ENCODE data around the gene SPOCK2.
"Not testable (repeated sequence)": the region's sequence is repeated elsewhere in the genome, so short reads cannot be mapped to it uniquely, and the experiment has no call there.

The SPOCK2 gene, protein sequence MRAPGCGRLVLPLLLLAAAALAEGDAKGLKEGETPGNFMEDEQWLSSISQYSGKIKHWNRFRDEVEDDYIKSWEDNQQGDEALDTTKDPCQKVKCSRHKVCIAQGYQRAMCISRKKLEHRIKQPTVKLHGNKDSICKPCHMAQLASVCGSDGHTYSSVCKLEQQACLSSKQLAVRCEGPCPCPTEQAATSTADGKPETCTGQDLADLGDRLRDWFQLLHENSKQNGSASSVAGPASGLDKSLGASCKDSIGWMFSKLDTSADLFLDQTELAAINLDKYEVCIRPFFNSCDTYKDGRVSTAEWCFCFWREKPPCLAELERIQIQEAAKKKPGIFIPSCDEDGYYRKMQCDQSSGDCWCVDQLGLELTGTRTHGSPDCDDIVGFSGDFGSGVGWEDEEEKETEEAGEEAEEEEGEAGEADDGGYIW

DNA sequence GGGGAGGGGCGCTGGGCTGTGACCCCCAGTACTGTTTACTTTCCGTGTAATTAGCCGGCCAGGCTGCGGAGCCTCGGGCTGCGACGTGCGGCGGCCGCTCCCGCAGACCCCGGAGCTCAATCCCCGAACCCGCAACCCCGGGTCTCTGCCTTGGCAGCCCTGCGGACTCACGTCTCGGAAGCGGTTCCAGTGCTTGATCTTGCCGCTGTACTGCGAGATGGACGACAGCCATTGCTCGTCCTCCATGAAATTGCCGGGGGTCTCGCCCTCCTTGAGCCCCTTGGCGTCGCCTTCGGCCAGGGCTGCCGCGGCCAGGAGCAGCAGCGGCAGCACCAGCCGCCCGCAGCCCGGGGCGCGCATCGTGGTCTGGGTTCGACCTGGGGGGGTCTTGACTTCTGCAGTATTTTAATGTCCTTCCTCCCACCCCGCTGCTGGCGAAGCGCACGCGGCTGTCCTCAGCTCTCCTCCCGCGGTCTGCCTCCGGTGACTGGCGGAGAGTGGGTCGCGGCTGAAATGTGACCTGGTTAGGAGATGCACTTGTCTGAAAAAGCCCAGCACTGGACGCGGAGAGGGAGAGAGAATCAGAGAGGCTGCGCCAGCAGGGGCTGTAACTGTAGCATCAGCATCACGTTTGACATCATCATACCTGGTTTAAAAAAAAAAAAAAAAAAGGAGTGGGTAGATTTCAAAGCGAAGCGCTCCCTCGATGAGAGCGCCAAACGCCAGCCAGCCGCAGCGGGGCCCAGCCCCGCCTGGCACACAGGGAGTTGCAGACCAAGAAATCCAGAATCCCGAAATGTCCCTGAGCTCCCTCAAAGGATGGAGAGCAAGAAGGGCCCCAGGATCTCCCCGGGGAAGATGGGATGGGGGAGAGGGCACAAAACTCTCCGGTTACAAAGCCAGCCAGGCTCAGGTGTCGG is at the start of gene SPOCK2:
Gene SPOCK2, minus strand, starts transcription at position 583 of the 920 bp plus-strand sequence. Its CDS starts 223 bp downstream, at position 360.
- DNase-seq: no peak

DNA sequence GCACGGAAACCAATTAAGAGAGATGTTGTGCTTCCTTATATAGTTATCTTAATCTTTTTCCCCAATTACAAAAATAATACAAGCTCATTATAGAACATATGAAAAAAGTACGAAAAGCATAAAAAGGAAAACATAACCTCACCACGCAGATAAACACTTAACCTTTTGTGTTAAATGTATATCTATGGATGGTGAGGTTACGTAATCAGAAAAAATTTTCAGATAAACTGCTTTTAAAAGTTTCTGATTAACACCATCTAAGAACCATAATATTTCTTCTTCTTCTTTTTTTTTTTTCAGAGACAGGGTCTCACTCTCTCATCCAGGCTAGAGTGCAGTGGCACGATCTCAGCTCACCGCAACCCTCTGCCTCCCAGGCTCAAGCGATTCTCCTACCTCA is 49.2 kb upstream of the SPOCK2 start:
- DNase-seq: no peak

DNA sequence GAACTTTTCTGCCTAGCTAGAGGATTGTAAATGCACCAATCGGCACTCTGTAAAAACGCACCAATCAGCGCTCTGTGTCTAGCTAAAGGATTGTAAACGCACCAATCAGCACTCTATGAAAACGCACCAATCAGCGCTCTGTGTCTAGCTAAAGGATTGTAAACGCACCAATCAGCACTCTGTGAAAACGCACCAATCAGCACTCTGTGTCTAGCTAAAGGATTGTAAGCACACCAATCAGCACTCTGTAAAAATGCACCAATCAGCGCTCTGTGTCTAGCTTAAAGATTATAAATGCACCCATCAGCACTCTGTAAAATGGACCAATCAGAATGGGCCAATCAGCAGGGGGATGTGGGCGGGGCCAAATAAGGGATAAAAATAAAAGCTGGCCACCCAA is 47.9 kb upstream of the SPOCK2 start:
- DNase-seq: not testable (repeated sequence)

DNA sequence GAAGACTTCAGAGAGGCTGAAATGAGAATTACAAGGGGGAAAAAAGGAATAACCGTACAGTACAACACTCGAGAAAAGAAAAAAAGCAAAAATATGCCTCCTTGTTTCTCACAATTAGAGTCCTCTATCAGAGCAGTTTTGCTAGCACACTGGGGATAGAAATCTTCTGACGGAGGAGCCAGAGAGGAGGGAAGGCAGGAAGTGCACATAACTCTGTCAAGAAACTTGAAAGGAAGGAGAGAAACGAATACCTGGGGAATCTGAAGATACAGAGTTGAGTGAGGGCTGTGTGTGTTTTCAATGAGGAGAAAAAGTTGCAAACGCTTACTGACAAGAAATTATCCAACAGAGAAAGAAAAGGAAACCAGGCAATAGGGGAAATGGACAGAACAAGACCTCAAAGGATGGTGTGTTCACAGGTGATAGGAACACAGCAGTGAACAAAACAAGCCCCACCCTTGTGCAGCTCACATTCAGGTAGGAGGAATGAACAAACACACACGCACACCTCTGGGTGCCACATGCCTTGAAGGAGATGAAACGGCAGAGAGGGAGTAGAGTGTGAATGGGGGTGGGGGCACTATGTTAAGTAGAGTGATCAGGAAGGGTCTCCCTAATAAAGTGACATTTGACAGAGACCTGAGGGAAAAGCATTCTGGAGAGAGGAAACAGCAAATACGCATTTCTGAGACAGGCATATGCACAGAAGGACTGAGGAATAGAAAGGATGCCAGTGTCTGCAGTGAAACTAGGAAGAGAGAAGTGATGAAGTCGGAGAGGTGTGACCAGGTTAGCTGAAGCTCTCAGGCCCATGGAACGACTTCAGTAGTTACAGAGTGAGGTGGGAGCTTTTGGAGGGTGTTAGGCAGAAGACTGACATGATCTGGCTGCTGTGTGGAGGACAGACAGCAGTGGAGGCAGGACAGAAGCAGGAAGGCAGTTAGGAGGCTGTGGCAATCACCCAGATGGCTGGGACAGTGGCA is 46.7 kb upstream of the SPOCK2 start:
- no peak for DNase-seq

DNA sequence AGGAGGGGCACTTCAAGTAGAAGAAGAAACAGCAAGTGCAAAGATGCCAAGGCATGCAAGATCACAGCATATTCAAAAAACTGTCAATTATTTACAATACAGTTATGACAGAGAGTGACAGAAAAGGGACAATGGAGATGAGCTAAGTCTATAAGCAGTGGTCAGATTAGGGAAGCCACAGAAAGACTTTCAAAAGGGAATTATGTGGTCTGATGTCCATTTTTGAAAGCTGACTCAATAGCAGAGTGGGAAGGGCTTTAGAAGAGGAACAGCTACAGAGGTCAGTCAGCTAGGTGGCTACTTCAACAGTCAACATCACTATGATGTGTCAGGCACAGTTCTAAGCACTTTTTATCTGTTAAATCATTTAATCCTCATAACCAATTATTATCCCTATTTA is 45.2 kb upstream of the SPOCK2 start:
- DNase-seq: no peak

DNA sequence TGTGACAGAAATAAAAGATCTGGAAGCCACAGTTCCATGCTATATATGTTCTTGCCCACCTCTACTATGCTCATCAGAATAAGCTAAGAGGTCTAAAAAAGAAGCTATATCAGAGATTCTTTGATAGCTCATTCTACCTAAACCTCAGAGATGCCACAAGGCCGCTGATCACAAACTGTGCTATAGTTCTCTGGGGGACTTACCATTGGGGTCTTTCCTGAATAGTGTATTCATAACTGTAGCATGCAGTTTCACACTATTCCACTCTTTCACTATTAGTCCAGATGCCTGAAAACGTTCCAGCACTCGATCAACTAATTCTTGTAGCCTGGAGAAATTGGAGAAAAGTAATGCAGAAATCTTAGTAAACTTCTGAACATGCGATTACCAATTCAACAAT is 44.5 kb upstream of the SPOCK2 start:
- DNase-seq: no peak

DNA sequence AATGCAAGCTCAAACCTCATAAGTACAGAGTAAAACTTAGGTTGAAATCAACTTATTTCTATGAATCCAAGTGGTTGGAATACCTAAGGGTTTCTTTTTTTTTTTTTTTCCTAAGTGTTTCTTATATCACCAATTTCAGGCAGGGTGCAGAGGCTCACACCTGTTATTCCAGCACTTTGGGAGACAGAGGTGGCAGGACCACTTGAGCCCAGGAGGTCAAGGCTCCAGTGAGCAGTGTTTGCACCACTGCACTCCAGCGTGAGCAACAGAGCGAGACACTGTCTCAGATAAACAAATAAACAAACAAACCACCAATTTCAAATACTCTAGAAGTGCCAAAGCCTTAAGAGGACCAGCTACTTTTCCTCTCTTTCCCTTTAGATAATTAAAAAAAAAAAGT is 39.2 kb upstream of the SPOCK2 start:
- no peak for DNase-seq

DNA sequence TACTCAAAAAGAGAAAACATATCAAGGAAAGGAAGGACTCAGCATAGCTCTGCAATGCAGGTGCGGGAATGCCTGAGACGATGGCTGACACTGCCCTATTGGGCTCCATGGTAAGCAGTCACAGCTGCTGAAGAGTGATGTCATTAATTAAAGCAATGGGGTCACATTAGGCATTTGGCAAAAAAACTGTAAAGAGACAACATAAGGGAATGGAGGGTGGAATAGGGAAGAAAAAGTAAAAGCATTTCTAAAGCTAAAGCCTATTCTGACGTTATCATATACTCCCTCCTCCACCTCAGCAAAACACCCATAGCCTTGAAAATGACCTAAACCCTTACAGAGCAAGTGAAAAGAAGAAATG is 38.5 kb upstream of the SPOCK2 start:
- DNase-seq: no peak

DNA sequence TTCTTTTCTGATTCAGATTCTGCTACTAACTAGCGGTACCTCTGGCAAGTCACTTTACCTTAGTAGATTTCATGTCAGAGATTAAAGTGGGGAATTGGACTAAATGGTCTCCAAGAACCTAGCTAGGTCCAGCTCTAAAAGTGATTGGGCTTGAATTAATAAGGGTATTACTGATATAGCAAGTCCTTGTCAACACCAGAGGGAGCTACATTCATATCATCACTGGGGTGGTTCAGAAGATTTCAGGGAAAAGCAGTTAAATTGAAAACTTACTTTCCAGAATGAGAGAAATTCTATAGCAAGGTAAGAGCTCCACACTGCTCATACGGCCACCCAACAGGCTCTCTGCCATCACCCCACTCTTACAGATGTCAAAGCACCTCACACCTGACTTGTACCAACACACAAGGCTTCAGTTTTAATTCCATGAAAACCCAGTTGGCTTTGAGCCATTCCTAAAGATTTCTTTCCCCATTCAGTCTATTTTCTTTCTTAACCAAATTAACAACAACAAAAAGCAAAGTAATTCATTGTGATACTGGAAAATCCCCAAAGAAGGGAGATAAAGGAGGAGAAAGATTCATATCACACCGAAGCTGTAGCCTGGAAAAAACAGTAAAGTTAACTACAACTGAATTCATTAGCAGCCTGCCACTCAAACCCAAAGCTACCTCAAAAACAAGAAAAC is 38.0 kb upstream of the SPOCK2 start:
- DNase-seq: peak; percentile 60 to 78

DNA sequence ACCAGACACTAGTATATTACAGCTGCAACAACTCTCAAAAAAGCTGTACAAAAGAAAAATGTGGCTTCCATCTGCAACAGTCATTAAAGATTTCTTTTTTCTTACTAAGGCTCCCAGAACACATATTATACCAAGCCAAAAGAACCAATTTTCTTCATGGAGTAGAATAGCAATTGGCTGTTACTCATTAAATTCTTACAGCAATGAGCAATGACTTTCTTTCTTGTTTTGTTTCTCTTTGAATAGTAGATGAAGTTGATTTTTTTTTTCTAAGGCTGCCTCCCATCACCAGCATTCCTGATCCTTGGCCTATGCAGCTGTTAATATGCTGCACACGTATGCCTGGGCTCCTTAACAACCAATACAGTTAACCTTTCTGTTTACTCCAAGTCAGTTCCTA is 36.6 kb upstream of the SPOCK2 start:
- DNase-seq: no peak

DNA sequence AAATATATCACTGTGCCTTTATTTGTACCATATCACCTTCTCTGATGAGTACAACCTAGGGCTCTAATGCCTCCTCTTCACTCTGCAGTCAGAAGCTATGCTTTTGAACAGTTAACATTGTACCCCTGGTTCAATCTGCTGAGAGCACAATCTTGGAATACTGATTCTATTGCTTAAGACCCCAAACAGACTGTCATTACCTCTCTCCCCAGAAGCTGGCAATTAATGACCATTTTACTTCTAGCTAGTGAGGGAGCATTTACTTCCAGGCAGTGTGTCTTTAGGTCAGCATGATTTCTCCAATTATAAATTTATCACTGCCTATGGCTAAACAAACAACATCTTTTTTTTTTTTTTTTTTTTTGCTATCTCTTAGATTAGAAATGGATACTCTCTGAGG is 36.0 kb upstream of the SPOCK2 start:
- no peak for DNase-seq

DNA sequence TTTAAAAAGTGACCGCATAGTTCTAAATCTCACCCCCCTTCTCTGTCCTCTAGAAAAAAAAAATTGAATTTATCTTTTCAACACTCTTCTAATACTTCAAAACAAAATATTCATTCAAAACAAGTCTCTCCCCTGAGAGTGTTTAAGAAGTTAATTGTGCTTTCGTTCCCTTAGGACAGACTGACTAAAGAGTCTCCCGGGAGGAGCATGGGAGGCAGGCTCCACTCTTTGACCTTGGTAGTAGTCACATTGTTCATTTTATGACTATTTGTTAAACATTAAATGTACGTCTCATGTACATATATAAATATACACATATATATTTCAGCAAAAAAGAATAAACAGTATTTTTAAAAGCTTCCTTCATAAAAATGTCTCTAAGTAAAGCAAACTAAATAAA is 35.3 kb upstream of the SPOCK2 start:
- no peak for DNase-seq

DNA sequence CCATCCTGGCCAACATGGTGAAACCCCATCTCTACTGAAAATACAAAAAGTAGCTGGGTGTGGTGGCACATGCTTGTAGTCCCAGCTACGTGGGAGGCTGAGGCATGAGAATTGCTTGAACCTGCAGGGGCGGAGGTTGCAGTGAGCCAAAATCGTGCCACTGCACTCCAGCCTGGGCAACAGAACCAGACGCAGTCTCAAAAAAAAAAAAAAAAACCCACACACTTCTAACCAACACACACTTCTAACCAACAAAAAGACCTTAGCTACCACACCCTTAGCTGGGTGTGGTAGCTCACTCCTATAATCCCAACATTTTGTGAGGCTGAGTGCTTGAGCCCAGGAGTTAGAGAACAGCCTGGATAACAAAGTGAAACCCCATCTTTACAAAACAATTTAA is 33.9 kb upstream of the SPOCK2 start:
- no peak for DNase-seq

DNA sequence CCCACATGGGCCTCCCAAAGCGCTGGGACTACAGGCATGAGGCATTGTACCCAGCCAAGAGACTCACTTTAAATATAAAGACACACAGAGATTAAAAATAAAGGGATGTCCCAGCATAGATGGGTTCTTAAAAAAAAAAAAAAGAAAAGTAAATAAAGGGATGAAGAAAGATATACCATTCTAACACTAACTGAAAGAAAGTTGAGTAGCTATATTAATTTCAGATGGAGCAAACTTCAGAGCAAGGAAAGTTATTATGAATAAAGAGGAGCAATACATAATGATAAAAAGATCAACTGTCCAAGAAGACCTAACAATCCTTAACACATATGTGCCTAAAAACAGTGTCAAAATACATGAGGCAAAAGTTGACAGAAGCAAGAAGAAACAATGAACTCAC is 33.0 kb upstream of the SPOCK2 start:
- DNase-seq: no peak

DNA sequence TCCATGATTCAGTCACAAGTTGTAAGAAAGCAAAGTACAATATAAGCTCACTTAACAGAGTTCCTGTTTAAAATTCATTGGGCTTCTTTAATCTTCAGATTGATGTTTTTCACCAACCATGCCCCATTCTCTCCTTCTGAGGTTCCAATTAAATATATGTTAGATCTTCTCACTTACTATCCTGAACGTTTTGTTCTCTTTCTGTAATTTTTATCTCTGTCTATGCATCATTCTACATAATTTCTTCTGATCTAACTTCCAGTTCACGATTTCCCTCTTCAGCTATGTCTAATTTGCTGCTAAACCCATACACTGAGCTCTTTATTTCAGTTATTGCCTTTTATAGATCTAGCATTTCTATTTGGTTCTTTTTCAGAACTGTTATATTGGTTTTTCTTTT is 28.0 kb upstream of the SPOCK2 start:
- DNase-seq: no peak

DNA sequence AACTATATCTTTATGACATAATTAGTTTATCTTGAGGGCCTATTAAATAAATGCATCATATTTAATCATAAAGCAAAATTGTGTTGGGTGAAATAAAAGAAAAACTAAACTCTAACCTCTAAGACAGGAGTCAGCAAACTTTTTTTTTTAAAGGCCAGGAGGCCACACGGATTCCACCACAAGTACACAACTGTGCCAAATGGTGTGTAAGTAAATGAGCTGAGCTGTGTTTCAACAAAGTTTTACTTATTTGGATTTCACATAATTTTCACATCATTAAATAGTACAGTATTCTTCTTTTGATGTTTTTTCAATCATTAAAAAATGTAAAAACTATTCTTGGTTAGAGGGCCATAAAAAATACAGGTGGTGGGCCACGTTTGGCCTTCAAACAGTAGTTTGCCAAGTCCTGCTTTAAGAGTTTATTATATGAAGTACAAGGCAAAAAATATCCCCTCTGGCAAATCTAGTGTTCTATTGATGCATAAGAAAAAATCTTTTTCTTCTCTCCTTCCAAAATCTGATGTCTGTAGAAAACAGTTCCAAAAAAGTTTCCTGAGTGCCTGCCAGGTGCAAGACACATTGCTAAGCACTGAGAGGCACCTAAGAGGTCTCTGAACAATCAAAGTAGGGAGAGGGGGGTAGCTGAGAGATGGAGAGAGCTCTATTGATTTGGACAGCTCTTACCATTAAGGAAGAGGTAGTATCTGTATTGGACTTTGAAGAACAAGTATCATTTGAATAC is 26.5 kb upstream of the SPOCK2 start:
- no peak for DNase-seq

DNA sequence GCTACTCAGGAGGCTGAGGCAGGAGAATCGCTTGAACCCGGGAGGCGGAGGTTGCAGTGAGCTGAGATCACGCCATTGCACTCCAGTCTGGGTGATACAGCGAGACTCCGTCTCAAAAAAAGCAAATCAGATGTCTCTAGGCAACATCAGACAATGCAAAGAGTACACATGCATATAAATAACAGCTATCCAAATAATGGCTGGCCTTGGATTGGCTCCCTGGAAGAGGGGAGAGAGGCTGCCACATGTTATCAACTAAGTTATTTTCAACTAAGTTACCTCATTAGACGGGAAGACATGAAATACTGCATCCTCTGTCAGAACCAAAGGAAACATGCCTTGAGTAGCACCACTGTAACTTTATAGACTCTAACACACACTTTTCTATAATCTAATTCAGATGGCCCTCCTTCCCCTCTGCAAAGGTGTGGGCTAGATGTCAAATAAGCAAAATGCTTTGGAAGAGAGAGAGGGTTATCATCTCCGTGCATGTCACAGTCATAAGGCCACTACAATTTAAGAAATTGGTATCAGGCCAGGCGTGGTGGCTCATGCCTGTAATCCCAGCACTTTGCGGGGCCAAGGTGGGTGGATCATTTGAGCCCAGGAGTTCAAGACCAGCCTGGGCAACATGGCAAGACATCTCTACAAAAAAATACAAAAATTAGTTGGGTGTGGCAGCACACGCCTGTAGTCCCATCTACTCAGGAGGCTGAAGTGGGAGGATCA is 22.5 kb upstream of the SPOCK2 start:
- DNase-seq: no peak

DNA sequence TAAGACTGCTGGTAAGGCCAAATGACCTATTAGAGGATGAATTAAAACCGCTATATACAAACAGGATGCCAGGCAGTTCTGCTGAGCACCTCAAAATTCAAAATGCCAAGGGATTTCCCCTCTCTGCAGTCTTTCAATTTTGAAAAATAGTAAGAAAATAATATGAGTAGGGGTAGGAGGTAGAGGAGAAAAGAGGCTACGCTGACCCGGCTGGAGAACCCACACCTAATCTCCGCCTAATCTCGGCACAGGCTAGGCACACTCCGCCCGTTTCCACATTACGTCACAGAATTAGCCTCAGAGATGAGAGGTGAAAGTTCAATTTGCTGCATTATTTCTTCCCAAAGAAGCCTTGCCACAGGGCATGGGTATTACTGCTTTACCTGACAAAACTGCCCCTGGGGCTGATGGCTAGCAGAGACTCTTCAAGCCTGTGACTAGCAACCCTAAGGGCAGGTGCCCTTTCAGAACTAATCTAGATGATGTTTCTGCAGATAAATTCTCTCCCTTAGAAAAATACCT is 21.3 kb upstream of the SPOCK2 start:
- no peak for DNase-seq

DNA sequence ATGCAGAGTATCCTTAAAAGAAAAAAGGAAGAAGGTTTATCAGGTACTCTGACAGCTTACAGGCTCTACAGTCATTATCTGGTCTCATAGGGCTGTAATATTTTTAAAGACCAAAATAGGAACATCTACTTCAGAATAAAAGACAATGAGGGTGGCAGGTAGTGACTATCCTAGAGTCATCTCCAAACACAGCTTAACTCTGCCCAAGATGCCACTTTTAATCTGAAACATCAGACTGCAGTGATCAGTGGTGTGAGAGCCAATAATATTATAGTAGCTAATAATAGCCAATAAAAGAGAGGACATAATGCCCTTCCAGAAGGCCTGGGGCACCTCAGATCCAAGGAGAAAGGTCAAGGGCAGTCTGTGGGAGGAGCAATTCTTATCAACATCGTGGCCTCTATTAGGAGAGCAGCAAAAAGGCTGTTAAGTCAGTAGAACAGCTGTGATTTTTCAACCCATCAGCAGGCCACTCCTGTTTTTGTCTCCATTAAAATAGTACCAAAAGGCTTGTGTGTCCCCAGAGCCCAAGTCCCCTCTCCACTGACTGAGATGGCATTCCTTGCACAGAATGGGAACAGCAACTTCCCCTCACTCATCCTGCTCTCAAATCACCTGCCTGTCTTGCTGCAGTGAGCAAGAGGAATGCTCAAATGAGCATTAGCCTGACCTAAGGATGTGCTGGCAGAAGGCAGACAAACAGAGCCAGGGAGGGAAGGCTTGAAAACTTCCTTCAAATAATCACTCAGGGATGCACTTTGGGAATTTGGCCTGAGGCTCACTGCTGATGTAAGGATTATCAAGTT is 20.7 kb upstream of the SPOCK2 start:
- no peak for DNase-seq

DNA sequence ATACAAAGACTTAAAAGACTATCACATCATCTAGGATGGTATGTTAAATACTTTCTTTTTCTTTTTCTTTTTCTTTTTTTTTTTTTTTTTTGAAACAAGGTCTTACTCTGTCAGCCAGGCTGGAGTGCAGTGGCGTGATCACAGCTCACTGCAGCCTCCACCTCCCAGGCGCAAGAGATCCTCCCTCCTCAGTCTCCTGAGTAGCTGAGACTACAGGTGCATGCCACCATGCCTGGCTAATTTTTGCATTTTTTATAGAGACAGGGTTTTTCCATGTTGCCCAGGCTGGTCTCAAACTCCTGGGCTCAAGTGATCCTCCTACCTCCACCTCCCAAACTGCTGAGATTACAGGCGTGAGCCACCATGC is 19.6 kb upstream of the SPOCK2 start:
- not testable (repeated sequence) for DNase-seq

Data from Kasumi-1 (cell line).